PC-3 (cell line): ENCODE measurements around the gene OVAAL. TPM values are rescaled to one million over a fixed set of nuclear protein-coding genes. Genes with fewer than 3 reads are reported as not detected.

Source experiments
- ATAC-seq: fragments of 200-7000 bp; cut with Tn5 transposase; 2 replicates; pipeline ENCODE4 v1.9.1; 2020; ENCODE audit warnings: mild to moderate bottlenecking, moderate library complexity
- BruUV-seq: library from RNA; stranded (reverse); fragments of 400-500 nt; replicated peaks from 2 replicates; lab custom pipeline; 2021; lab: Mats Ljungman, UMichigan
- CTCF ChIA-PET: fragments of 300-600 bp; sonication (Branson Sonifier 250); formaldehyde crosslinking; loops from one replicate; lab custom pipeline; 2022; ENCODE audit warnings: antibody characterized with exemption; lab: Charles Lee
- POLR2A ChIA-PET: fragments of 300-600 bp; sonication (Branson Sonifier 250); formaldehyde crosslinking; loops from one replicate; lab custom pipeline; 2022; ENCODE audit warnings: antibody characterized with exemption; ENCODE audit not compliant: unreplicated experiment; lab: Charles Lee
- DNase-seq: peaks from one replicate; pipeline ENCODE4 v3.0.0-alpha.2; 2015
- H2AFZ ChIP-seq: fragments of 300-600 bp; sonication (generic); 2 replicates; pipeline ENCODE4 v1.6.0; 2016; ENCODE audit warnings: antibody characterized with exemption, low read length
- H3F3A ChIP-seq: fragments of 300-600 bp; sonication (generic); one replicate; pipeline ENCODE4 v1.6.0; 2017; ENCODE audit warnings: antibody characterized with exemption, low read length, control low read depth, mild to moderate bottlenecking; ENCODE audit not compliant: unreplicated experiment
- H3K27ac ChIP-seq: fragments of 300-600 bp; sonication (generic); 2 replicates; pipeline ENCODE4 v1.5.1; 2016; ENCODE audit warnings: mild to moderate bottlenecking, low read length
- H3K27me3 ChIP-seq: fragments of 300-600 bp; sonication (generic); 2 replicates; pipeline ENCODE4 v1.6.1; 2016; ENCODE audit warnings: low read length, mixed read lengths
- H3K36me3 ChIP-seq: fragments of 300-600 bp; sonication (generic); 2 replicates; pipeline ENCODE4 v1.6.1; 2016; ENCODE audit warnings: low read depth, mixed run types, low read length, mixed read lengths
- H3K4me1 ChIP-seq: fragments of 300-600 bp; sonication (generic); 2 replicates; pipeline ENCODE4 v1.5.1; 2016; ENCODE audit warnings: low read length; ENCODE audit not compliant: insufficient read depth
- H3K4me2 ChIP-seq: fragments of 300-600 bp; sonication (generic); 2 replicates; pipeline ENCODE4 v1.6.0; 2016; ENCODE audit warnings: low read length
- H3K4me3 ChIP-seq: fragments of 300-600 bp; sonication (generic); 2 replicates; pipeline ENCODE4 v1.5.1; 2016; ENCODE audit warnings: mild to moderate bottlenecking, low read length, mixed read lengths
- H3K79me2 ChIP-seq: fragments of 300-600 bp; sonication (generic); 2 replicates; pipeline ENCODE4 v1.6.1; 2017; ENCODE audit warnings: low read length, mixed read lengths
- H3K9ac ChIP-seq: fragments of 300-600 bp; sonication (generic); 2 replicates; pipeline ENCODE4 v1.6.0; 2016; ENCODE audit warnings: mild to moderate bottlenecking, low read length
- H3K9me2 ChIP-seq: fragments of 300-600 bp; sonication (generic); replicated peaks from 2 replicates; pipeline ENCODE4 v1.6.1; 2016; ENCODE audit warnings: mixed run types, low read length, mixed read lengths
- H3K9me3 ChIP-seq: fragments of 300-600 bp; sonication (generic); 2 replicates; pipeline ENCODE4 v1.6.1; 2016; ENCODE audit warnings: low read length, mixed read lengths
- H4K20me1 ChIP-seq: fragments of 300-600 bp; sonication (generic); 2 replicates; pipeline ENCODE4 v1.6.1; 2016; ENCODE audit warnings: low read length, mixed read lengths
- EZH2 ChIP-seq: fragments of 300-600 bp; sonication (generic); IDR thresholded peaks from one replicate; pipeline ENCODE4 v1.6.1; 2017; ENCODE audit warnings: antibody characterized with exemption, mild to moderate bottlenecking, low read length; ENCODE audit not compliant: unreplicated experiment
- EZH2phosphoT487 ChIP-seq: fragments of 300-600 bp; sonication (generic); IDR thresholded peaks from 2 replicates; pipeline ENCODE4 v1.6.1; 2018; ENCODE audit warnings: mild to moderate bottlenecking, antibody characterized with exemption, low read length, borderline replicate concordance
- intact Hi-C: fragments of 100-400 bp; cut with micrococcal nuclease; formaldehyde crosslinking; loops from 2 replicates; pipeline ENCODE4 v1.9.0; 2023
- total RNA-seq: library from RNA; depleted of rRNA; stranded (reverse); fragments of >200 nt; gene quantifications from 2 replicates; pipeline ENCODE4 v1.2.3, GENCODE V29; 2014
- TF ChIP-seq, protein P1 (sequence below): fragments of 300-600 bp; sonication (generic); conservative IDR thresholded peaks from 2 replicates; pipeline ENCODE4 v1.5.1; 2017; ENCODE audit warnings: antibody characterized with exemption, low read depth, mild to moderate bottlenecking, low read length

OVAAL gene
- total RNA-seq, 1 experiment from 2014 or later, result not detected

DNA sequence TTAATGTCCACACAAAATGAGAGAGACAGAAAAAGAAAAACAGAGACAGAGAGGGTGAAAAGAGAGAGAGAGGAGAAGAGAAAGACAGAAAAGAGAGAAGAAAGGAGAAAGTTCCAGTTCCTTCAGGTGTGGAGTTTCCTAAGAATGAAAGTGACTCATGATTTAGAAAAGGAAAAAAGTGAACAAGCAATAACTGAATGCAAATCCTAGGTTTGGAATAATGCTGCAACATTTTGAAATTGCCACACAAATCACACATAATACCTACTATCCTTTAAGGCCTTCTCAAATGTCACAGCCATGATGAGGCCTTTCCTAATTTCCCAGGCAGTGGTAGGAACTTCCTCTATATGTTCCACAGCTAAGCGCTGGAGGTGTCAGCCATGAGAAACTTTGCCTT, 41.6 kb downstream of the OVAAL start:
- no peaks in the 10 kb centered on the region for H3K9me2 ChIP-seq
- H3K27ac ChIP-seq, result no peak overlapping the region
- H3K4me1 ChIP-seq, result no peaks in the 10 kb centered on the region
- POLR2A ChIA-PET, result no interaction called here
- intact Hi-C loops, result no loop called here
- no peak overlapping the region for H3K9ac ChIP-seq
- no TSS peak for BruUV-seq
- H4K20me1 ChIP-seq, result no peaks in the 10 kb centered on the region
- H3K27me3 ChIP-seq, result no peaks in the 10 kb centered on the region
- H3K4me3 ChIP-seq, result no peak overlapping the region
- H2AFZ ChIP-seq, result no peak overlapping the region
- no peaks in the 10 kb centered on the region for H3K9me3 ChIP-seq
- no peak for DNase-seq
- no peak overlapping the region for H3K4me2 ChIP-seq
- no peak for ATAC-seq
- CTCF ChIA-PET, result no interaction called here
- no peaks in the 10 kb centered on the region for H3F3A ChIP-seq
- TF ChIP-seq, protein P1, sequence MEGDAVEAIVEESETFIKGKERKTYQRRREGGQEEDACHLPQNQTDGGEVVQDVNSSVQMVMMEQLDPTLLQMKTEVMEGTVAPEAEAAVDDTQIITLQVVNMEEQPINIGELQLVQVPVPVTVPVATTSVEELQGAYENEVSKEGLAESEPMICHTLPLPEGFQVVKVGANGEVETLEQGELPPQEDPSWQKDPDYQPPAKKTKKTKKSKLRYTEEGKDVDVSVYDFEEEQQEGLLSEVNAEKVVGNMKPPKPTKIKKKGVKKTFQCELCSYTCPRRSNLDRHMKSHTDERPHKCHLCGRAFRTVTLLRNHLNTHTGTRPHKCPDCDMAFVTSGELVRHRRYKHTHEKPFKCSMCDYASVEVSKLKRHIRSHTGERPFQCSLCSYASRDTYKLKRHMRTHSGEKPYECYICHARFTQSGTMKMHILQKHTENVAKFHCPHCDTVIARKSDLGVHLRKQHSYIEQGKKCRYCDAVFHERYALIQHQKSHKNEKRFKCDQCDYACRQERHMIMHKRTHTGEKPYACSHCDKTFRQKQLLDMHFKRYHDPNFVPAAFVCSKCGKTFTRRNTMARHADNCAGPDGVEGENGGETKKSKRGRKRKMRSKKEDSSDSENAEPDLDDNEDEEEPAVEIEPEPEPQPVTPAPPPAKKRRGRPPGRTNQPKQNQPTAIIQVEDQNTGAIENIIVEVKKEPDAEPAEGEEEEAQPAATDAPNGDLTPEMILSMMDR, result no peak
- TF ChIP-seq EZH2 (no peak), EZH2phosphoT487 (no peak)
- H3K36me3 ChIP-seq, result no peaks in the 10 kb centered on the region
- H3K79me2 ChIP-seq, result no peaks in the 10 kb centered on the region

DNA sequence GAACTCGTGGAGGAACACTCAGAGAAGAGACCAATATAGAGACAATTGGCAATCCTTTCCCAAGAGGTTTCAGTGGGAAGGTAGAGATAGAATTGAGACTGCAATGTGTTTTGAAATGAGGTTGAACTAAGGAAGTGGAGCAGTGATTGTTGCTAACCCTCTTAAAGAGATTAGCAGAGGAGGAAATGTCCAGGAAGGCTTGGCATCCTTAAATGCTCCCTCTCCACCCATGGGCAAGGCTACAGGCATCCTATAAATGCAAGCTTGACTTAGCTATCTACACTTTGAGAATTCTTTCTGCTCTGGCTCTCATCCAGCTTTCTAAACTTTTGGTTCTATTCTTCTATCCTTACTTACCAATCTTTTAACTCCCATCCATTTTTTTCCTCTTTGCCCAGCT, 42.7 kb downstream of the OVAAL start:
- H3K9me3 ChIP-seq, result no peaks in the 10 kb centered on the region
- no peak overlapping the region for H3K9ac ChIP-seq
- CTCF ChIA-PET, result no interaction called here
- H3K27ac ChIP-seq, result no peak overlapping the region
- H3K36me3 ChIP-seq, result no peaks in the 10 kb centered on the region
- H3K27me3 ChIP-seq, result no peaks in the 10 kb centered on the region
- DNase-seq (no peak), ATAC-seq (no peak)
- no peak overlapping the region for H2AFZ ChIP-seq
- H3F3A ChIP-seq, result no peaks in the 10 kb centered on the region
- TF ChIP-seq, protein P1, result no peak
- TF ChIP-seq EZH2, result no peak
- no peak for TF ChIP-seq EZH2phosphoT487
- H3K4me2 ChIP-seq, result no peak overlapping the region
- H4K20me1 ChIP-seq, result no peaks in the 10 kb centered on the region
- POLR2A ChIA-PET, result no interaction called here
- H3K4me1 ChIP-seq, result no peaks in the 10 kb centered on the region
- H3K9me2 ChIP-seq, result no peaks in the 10 kb centered on the region
- no peak overlapping the region for H3K4me3 ChIP-seq
- intact Hi-C loops, result no loop called here
- H3K79me2 ChIP-seq, result no peaks in the 10 kb centered on the region
- no TSS peak for BruUV-seq

DNA sequence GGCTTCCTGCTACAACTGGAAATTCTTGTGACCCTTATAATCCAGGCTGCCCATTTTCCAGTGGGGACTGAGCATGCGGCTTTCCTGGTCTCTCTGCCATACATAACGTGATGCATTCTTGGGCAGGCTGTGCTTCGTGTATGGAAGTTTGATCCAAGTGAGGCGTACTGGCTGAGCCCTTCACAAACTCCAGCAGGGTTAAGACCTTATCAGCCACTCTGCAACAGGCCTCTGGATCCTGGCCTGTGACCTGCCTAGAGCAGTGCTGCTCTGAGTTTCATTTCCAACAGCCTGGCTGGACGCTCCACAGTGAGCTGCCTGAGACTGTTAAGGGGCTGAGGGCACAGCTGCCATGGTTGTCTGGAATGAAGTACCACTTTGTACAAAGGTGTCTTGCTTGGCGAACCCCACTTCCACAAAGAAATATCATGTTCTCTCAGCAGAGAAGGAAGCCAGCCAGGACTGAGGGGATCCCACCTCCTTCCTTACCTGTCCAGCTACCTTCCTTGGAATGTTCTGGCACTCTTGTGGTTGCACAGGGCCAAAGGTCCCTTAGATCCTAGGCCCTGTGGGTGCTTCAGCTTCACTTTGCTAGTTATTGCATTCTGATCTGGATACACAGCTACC, 44.6 kb downstream of the OVAAL start:
- Histone ChIP-seq H3K4me3 (no peak overlapping the region), H3K27me3 (no peaks in the 10 kb centered on the region), H2AFZ (no peak overlapping the region), H3K9ac (no peak overlapping the region), H3K4me1 (no peaks in the 10 kb centered on the region), H3K9me2 (no peaks in the 10 kb centered on the region), H4K20me1 (no peaks in the 10 kb centered on the region), H3K79me2 (no peaks in the 10 kb centered on the region), H3K36me3 (no peaks in the 10 kb centered on the region), H3K27ac (no peak overlapping the region), H3K4me2 (no peak overlapping the region), H3K9me3 (no peaks in the 10 kb centered on the region), H3F3A (no peaks in the 10 kb centered on the region)
- DNase-seq (no peak), ATAC-seq (no peak)
- ChIA-PET POLR2A (no interaction called here), CTCF (no interaction called here)
- intact Hi-C loops, result no loop called here
- BruUV-seq, result no TSS peak
- no peak for TF ChIP-seq EZH2
- TF ChIP-seq, protein P1, result no peak
- TF ChIP-seq EZH2phosphoT487, result no peak
